ENCODE results near the gene TRAPPC3L. TPM values are rescaled to one million over a fixed set of nuclear protein-coding genes. Genes with fewer than 3 reads are reported as not detected.

TRAPPC3L gene
- total RNA-seq, 1 experiment from 2014 or later = not detected

DNA sequence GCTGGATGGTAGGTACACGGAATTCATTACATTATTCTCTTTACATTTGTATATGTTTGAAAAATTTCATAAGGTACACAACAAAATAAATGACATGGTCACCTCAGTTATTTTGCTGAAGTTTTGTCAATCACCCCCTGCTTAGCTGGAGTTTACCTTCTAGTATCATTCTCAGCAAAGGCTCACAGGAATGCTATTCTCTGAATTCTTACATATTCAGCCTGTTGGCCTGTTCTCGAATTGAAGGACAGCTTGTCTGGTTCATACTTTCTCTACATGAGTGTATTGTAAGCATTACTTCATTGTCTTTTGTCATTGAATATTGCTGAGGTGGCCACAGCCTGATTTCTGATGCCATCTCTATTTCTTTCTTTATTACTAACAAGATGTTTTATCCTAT is 21.2 kb downstream of the TRAPPC3L start:
- no peaks in the 10 kb centered on the region for H3K9me3 ChIP-seq (ENCODE audit: low read depth, low read length, poor library complexity, severe bottlenecking)
- intact Hi-C loops (cut with micrococcal nuclease; ENCODE audit: unreplicated experiment) = no loop called here
- peaks cover 10% of the 10 kb centered on the region for H3K4me1 ChIP-seq (ENCODE audit: insufficient read depth, low read length, poor library complexity, severe bottlenecking)
- no peaks in the 10 kb centered on the region for H3K36me3 ChIP-seq (ENCODE audit: insufficient read depth, low read length, poor library complexity, severe bottlenecking)
- TF ChIP-seq, protein P1, sequence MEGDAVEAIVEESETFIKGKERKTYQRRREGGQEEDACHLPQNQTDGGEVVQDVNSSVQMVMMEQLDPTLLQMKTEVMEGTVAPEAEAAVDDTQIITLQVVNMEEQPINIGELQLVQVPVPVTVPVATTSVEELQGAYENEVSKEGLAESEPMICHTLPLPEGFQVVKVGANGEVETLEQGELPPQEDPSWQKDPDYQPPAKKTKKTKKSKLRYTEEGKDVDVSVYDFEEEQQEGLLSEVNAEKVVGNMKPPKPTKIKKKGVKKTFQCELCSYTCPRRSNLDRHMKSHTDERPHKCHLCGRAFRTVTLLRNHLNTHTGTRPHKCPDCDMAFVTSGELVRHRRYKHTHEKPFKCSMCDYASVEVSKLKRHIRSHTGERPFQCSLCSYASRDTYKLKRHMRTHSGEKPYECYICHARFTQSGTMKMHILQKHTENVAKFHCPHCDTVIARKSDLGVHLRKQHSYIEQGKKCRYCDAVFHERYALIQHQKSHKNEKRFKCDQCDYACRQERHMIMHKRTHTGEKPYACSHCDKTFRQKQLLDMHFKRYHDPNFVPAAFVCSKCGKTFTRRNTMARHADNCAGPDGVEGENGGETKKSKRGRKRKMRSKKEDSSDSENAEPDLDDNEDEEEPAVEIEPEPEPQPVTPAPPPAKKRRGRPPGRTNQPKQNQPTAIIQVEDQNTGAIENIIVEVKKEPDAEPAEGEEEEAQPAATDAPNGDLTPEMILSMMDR (conservative IDR thresholded peaks at IDR 0.05; ENCODE audit: low read depth, low read length) = no peak
- no peak for TF ChIP-seq EZH2 (IDR thresholded peaks at IDR 0.05; ENCODE audit: borderline replicate concordance, low read depth, low read length, poor library complexity, severe bottlenecking)
- no peak for DNase-seq (ENCODE audit: low spot score)
- ChIA-PET POLR2A (ENCODE audit: low non-redundant PET) (no interaction called here), CTCF (no interaction called here)
- no peaks in the 10 kb centered on the region for H3K27me3 ChIP-seq (replicated peaks; ENCODE audit: insufficient read depth, low read depth, low read length, poor library complexity)
- H3K4me3 ChIP-seq (ENCODE audit: low read depth, low read length, poor library complexity, severe bottlenecking) = no peak overlapping the region
- no peak overlapping the region for H3K27ac ChIP-seq (ENCODE audit: low read depth, low read length, poor library complexity, severe bottlenecking)
- no TSS peak for BruUV-seq (replicated peaks)

DNA sequence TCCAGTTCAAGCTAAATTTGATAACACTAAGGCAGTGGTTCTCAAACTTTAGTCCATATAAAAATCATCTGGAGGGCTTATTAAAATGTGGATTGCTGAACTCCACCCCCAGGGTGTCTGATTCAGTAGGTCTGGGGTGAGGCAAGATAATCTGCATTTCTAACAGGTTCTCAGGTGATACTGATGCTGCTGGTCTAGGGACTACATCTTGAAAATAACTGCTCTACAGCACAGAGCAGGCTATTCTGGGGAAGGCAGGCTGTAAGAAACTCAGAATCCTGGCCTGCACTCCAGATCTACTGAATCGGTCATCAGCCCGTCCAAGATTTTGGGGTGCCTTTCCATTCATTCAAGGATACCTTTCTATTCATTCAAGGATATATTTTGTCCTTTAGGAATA is 22.6 kb downstream of the TRAPPC3L start:
- H3K9me3 ChIP-seq (ENCODE audit: low read depth, low read length, poor library complexity, severe bottlenecking) = no peaks in the 10 kb centered on the region
- TF ChIP-seq EZH2 (IDR thresholded peaks at IDR 0.05; ENCODE audit: borderline replicate concordance, low read depth, low read length, poor library complexity, severe bottlenecking) = no peak
- TF ChIP-seq, protein P1 (conservative IDR thresholded peaks at IDR 0.05; ENCODE audit: low read depth, low read length) = no peak
- no peak overlapping the region for H3K4me3 ChIP-seq (ENCODE audit: low read depth, low read length, poor library complexity, severe bottlenecking)
- H3K4me1 ChIP-seq (ENCODE audit: insufficient read depth, low read length, poor library complexity, severe bottlenecking) = peaks cover 15% of the 10 kb centered on the region
- no peaks in the 10 kb centered on the region for H3K27me3 ChIP-seq (replicated peaks; ENCODE audit: insufficient read depth, low read depth, low read length, poor library complexity)
- H3K36me3 ChIP-seq (ENCODE audit: insufficient read depth, low read length, poor library complexity, severe bottlenecking) = no peaks in the 10 kb centered on the region
- CTCF ChIA-PET = interaction anchor here (1.2 kb wide), 1 partner anchor 11 kb away, joined by 5 read pairs; the partner anchor contains the start of gene CALHM5
- no peak for DNase-seq (ENCODE audit: low spot score)
- BruUV-seq (replicated peaks) = no TSS peak
- no peak overlapping the region for H3K27ac ChIP-seq (ENCODE audit: low read depth, low read length, poor library complexity, severe bottlenecking)
- POLR2A ChIA-PET (ENCODE audit: low non-redundant PET) = no interaction called here
- intact Hi-C loops (cut with micrococcal nuclease; ENCODE audit: unreplicated experiment) = no loop called here

DNA sequence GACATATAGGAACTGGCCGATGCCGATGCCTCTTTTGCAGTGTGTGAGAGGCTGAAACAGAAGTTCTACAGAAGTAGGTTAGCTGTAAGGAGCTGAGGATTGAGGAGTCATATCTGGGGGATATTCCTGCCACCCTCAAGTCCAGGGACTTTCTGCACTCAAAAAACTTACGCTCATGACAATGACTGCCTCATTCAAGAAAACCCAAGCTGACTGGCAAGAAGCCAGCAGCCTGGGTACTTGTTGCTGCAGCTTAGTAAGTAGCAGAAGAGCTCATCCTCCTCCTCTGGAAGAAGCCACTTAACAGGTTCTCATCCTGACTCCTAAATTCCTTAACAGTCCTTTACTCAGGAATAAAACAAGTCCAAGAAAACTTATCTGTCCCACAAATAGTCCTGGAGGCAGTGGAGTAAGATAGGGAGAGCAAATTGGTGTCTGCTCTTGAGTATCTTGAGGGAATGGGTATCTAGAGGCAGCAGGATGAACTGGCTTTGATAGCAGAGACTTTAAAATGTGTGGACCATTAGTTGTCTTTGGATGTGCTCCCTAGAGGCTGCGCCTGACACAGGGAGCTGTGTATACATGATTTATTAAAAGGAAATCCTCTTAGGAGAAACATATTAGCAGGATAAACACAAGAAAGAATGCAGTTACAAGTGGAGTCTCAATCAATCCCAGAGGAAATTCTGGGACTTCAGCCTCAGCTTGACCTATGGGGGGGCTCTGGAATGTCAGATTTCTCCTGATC is 26.7 kb downstream of the TRAPPC3L start:
- POLR2A ChIA-PET (ENCODE audit: low non-redundant PET) = no interaction called here
- BruUV-seq (replicated peaks) = no TSS peak
- TF ChIP-seq, protein P1 (conservative IDR thresholded peaks at IDR 0.05; ENCODE audit: low read depth, low read length) = no peak
- no peak for TF ChIP-seq EZH2 (IDR thresholded peaks at IDR 0.05; ENCODE audit: borderline replicate concordance, low read depth, low read length, poor library complexity, severe bottlenecking)
- H3K36me3 ChIP-seq (ENCODE audit: insufficient read depth, low read length, poor library complexity, severe bottlenecking) = no peaks in the 10 kb centered on the region
- H3K9me3 ChIP-seq (ENCODE audit: low read depth, low read length, poor library complexity, severe bottlenecking) = no peaks in the 10 kb centered on the region
- CTCF ChIA-PET = no interaction called here
- H3K27ac ChIP-seq (ENCODE audit: low read depth, low read length, poor library complexity, severe bottlenecking) = no peak overlapping the region
- peak; percentile 42 for DNase-seq (ENCODE audit: low spot score)
- no peak overlapping the region for H3K4me3 ChIP-seq (ENCODE audit: low read depth, low read length, poor library complexity, severe bottlenecking)
- intact Hi-C loops (cut with micrococcal nuclease; ENCODE audit: unreplicated experiment) = no loop called here
- peaks cover 8% of the 10 kb centered on the region for H3K4me1 ChIP-seq (ENCODE audit: insufficient read depth, low read length, poor library complexity, severe bottlenecking)
- H3K27me3 ChIP-seq (replicated peaks; ENCODE audit: insufficient read depth, low read depth, low read length, poor library complexity) = no peaks in the 10 kb centered on the region

Measured in A673 (cell line).